Esophagus squamous epithelium (tissue), 4 donors: ENCODE data around the gene NCF2.

Source experiments
- POLR2A ChIP-seq, 4 donors: fragments of 450-650 bp; IDR thresholded peaks; one replicate each; pipeline ENCODE4 v1.6.1; 2017; ENCODE audit warnings: antibody characterized with exemption in 4 of 4, mild to moderate bottlenecking in 4 of 4, moderate library complexity in 3 of 4
- TF ChIP-seq, protein P1 (sequence below), 6 experiments: fragments of 450-650 bp in 4 of 6; fragments of 200-600 bp in 2 of 6; sonication (generic) in 2 of 6; IDR thresholded peaks; one replicate each; pipeline ENCODE4 v1.5.1; 2016 to 2019; ENCODE audit warnings: antibody characterized with exemption in 6 of 6, mild to moderate bottlenecking in 4 of 6, moderate library complexity in 4 of 6

- no peak for TF ChIP-seq POLR2A (IDR thresholded peaks at IDR 0.05)
- TF ChIP-seq, protein P1, sequence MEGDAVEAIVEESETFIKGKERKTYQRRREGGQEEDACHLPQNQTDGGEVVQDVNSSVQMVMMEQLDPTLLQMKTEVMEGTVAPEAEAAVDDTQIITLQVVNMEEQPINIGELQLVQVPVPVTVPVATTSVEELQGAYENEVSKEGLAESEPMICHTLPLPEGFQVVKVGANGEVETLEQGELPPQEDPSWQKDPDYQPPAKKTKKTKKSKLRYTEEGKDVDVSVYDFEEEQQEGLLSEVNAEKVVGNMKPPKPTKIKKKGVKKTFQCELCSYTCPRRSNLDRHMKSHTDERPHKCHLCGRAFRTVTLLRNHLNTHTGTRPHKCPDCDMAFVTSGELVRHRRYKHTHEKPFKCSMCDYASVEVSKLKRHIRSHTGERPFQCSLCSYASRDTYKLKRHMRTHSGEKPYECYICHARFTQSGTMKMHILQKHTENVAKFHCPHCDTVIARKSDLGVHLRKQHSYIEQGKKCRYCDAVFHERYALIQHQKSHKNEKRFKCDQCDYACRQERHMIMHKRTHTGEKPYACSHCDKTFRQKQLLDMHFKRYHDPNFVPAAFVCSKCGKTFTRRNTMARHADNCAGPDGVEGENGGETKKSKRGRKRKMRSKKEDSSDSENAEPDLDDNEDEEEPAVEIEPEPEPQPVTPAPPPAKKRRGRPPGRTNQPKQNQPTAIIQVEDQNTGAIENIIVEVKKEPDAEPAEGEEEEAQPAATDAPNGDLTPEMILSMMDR (IDR thresholded peaks at IDR 0.05): no peak
These were observed 81.6 kb downstream of the NCF2 start for GRCh38 chr1:183508694-183509093.
